Central memory CD4-positive, alpha-beta T cell (primary cell): ENCODE measurements around the gene ZNF845.
"Not testable (repeated sequence)": the region's sequence is repeated elsewhere in the genome, so short reads cannot be mapped to it uniquely, and the experiment has no call there.

Experiments
- DNase-seq: peaks from one replicate; pipeline ENCODE4 v3.0.0; 2022

Gene ZNF845

GRCh38 chr19:53388168-53388567 lies 54.6 kb downstream of the ZNF845 start:
- no peak for DNase-seq

GRCh38 chr19:53388904-53389303 lies 55.4 kb downstream of the ZNF845 start:
- no peak for DNase-seq

GRCh38 chr19:53389571-53389970 lies 56.0 kb downstream of the ZNF845 start:
- DNase-seq: no peak

DNA sequence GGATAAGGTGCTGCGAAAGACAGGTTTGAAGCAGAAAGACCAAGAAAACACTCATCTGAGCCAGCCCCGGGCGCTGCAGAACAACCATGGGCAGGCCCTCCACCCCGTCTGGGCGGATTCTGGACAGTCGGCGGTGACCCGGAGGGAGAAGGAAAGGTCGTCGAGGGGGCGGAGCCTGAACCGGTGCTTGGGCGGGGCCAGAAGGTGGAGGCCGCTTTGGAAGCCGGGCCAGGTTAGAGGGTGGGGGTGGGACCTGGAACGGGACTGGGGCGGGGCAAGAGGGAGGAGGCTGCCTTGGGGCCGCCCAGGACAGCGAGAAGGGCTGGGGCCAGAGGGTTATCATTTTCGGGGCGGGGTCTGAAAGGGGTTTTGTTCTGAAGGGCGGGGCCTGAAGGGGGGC lies 56.4 kb downstream of the ZNF845 start:
- no peak for DNase-seq

DNA sequence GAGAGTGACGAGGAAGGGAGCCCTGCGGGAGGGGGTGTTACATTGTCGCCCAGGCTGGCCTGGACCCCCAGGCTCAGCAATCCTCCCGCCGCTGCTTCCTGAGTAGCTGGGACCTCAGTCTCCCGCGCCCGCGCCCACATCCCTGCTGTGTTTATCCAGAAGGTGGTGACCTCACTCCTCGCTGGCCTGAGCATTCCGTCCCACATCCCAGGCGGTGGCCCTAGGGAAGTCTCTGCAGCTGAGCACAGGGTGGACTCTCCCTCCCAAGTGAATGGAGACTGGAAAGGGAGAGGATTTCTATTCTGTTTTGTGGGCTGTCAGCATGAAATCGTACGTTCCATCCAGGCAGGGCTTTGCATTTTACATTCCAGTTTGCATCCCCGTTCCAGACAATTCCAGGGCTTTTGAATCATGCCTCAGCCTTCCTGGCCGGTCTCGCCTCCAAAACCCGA lies 61.0 kb downstream of the ZNF845 start:
- no peak for DNase-seq

GRCh38 chr19:53394974-53395839 lies 61.7 kb downstream of the ZNF845 start, which contains the start of gene ZNF765:
Gene ZNF765 (plus strand): TSS chr19:53395149. CDS start chr19:53398016, 2,867 bp downstream.
- peak; percentile 93 for DNase-seq

DNA sequence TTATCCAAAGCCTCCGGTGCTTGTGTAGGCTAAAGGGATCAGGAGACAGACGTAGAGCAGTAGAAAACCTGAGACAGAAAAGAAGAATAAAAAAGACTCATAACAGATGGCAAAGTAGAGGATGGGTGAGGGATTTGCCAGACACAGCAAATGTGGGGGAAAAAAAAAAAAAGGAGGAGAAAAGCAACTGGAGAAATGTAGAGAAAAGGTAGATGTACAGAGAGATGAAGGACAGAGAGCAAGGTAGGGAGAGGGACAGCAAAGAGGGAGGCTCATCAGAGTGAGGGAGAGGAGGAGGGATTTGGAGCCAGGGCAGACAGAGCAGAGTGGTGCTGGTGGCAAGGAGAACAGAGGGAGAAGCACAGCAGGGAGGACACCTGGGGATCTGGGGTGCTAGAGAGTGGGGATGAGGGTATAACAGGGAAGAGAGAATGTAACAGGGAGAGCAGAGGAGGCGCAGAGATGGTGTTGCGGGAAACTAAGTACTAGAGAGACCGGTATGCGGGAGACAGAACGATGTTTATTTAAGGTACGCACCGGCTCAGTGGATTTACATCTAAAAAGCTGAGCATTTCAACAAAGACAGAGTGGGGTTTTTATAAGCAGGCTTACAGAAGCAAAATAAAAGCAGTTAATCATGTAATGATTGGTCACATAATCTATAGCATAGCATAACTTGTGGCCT lies 62.4 kb downstream of the ZNF845 start:
- DNase-seq: not testable (repeated sequence)

DNA sequence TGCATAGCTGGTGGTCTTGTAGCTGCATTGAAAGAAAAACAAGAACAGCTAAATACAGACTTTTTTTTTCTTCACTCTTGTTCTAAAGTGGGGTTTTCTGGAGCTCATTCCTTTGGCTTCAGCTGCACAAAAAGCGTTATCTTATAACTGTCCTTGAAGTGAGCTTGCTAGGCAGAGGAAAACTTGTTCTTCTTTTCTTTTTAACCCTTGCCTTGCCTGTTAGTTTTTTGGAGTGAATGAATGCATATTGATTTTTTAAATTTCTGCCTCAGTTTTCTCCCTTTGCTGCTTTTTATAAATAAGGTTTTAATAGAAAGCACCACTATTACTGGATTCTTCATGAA lies 62.9 kb downstream of the ZNF845 start:
- DNase-seq: no peak

GRCh38 chr19:53397918-53398317 lies 64.4 kb downstream of the ZNF845 start:
- DNase-seq: not testable (repeated sequence)
